WI38 (cell line): ENCODE measurements around the gene AQP4.

Source experiments
- H3K4me3 ChIP-seq: 2 replicates; pipeline ENCODE4 v1.5.1; 2011; ENCODE audit warnings: low read depth, mild to moderate bottlenecking, control low read depth, low read length
- CTCF ChIP-seq: IDR thresholded peaks from 2 replicates; pipeline ENCODE4 v1.5.1; 2012; ENCODE audit warnings: low read depth, mild to moderate bottlenecking, control low read depth, low read length

The AQP4 gene

GRCh38 chr18:26893996-26894395 lies 28.5 kb upstream of the AQP4 start:
- H3K4me3 ChIP-seq, result no peak overlapping the region
- TF ChIP-seq CTCF, result no peak

- H3K4me3 ChIP-seq, result no peak overlapping the region
- TF ChIP-seq CTCF, result no peak
Observed at GRCh38 chr18:26888259-26888658, 22.8 kb upstream of the AQP4 start.

GRCh38 chr18:26875040-26875654 lies 9.6 kb upstream of the AQP4 start:
- no peak overlapping the region for H3K4me3 ChIP-seq
- no peak for TF ChIP-seq CTCF

- TF ChIP-seq CTCF, result no peak
- no peak overlapping the region for H3K4me3 ChIP-seq
Observed at GRCh38 chr18:26874283-26874682, 8.8 kb upstream of the AQP4 start.

- no peak overlapping the region for H3K4me3 ChIP-seq
- no peak for TF ChIP-seq CTCF
Observed at GRCh38 chr18:26869640-26870039, 4.1 kb upstream of the AQP4 start.

- TF ChIP-seq CTCF, result no peak
- H3K4me3 ChIP-seq, result no peak overlapping the region
Observed at GRCh38 chr18:26868968-26869586, 3.6 kb upstream of the AQP4 start.

GRCh38 chr18:26867471-26867870 lies 2.0 kb upstream of the AQP4 start:
- H3K4me3 ChIP-seq, result no peak overlapping the region
- no peak for TF ChIP-seq CTCF
